Neural cell (in vitro differentiated cells): ENCODE data around the gene USP7.

Source experiments
- CTCF ChIP-seq: fragments of 450-650 bp; IDR thresholded peaks from 2 replicates; pipeline ENCODE4 v1.5.1; 2014; ENCODE audit warnings: antibody characterized with exemption, mild to moderate bottlenecking, moderate library complexity; ENCODE audit not compliant: poor library complexity, severe bottlenecking
- EP300 ChIP-seq: fragments of 450-650 bp; conservative IDR thresholded peaks from 2 replicates; pipeline ENCODE4 v1.6.1; 2014; ENCODE audit warnings: antibody characterized with exemption, mild to moderate bottlenecking, moderate library complexity; ENCODE audit not compliant: poor library complexity, severe bottlenecking
- EZH2 ChIP-seq: fragments of 200-600, 300-800 bp; shearing (Covaris generic), sonication (generic); IDR thresholded peaks from 2 replicates; pipeline ENCODE4 v1.6.1; 2014; ENCODE audit warnings: antibody characterized with exemption, low read length, borderline replicate concordance, mild to moderate bottlenecking; ENCODE audit not compliant: insufficient read depth, poor library complexity, severe bottlenecking
- POLR2AphosphoS5 ChIP-seq: IDR thresholded peaks from 2 replicates; pipeline ENCODE4 v1.6.1; 2012
- RAD21 ChIP-seq: fragments of 450-650 bp; conservative IDR thresholded peaks from 2 replicates; pipeline ENCODE4 v1.6.1; 2014; ENCODE audit warnings: antibody characterized with exemption, mild to moderate bottlenecking, moderate library complexity
- REST ChIP-seq: IDR thresholded peaks from 2 replicates; pipeline ENCODE4 v1.6.1; 2012; ENCODE audit warnings: borderline replicate concordance
- SMC3 ChIP-seq: fragments of 450-650 bp; conservative IDR thresholded peaks from 2 replicates; pipeline ENCODE4 v1.6.1; 2014; ENCODE audit warnings: antibody characterized with exemption, mild to moderate bottlenecking, moderate library complexity; ENCODE audit not compliant: poor library complexity

GRCh38 chr16:8950580-8951077 is 13.1 kb downstream of the USP7 start:
- TF ChIP-seq CTCF: no peak
- TF ChIP-seq EZH2: no peak
- TF ChIP-seq POLR2AphosphoS5: no peak
- no peak for TF ChIP-seq RAD21
- no peak for TF ChIP-seq EP300
- TF ChIP-seq REST: no peak
- no peak for TF ChIP-seq SMC3
